Measurements from ENCODE around the gene CFAP74.
"Not testable (repeated sequence)": the region's sequence is repeated elsewhere in the genome, so short reads cannot be mapped to it uniquely, and the experiment has no call there.

CFAP74 gene

DNA sequence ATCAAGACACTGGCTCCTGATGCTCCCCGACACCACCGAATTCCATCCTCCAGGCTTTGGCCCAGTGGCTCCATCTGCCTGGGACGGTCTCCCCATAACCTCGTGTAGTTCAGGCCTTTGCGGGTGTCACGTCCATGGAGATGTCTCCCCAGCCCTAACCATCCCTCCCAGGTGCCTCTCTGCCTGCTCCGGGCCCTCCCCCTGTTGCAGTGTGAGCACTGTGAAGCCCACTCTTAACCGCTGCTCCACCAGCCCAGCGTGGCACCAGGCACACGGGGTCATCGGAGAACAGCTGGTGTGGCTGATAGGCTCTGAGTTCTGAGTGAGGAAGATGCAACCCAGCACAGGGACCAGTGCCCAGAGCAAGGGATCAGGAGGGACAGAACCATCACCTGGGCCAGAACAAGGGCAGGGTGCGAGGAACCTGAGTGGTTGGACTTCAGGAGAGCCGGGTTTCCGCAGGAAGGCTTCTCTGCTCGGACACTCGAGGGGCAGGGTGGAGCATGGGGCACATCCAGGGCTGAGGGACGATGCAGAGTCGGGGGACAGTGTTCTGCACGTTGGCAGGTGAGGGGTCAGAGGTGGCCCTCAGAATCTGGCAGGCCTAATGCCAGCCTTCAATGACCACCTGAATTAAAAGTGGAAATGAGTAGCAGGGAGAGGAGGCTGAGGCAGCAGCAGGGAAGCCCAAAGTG is 110.1 kb downstream of the CFAP74 start:
- H3K27ac ChIP-seq (ENCODE audit: insufficient read depth, low read depth, low read length, poor library complexity, severe bottlenecking): no peak overlapping the region
- H3K4me1 ChIP-seq (ENCODE audit: control insufficient read depth, insufficient read depth, low read length): peaks cover 32% of the 10 kb centered on the region
- no peaks in the 10 kb centered on the region for H3K27me3 ChIP-seq (ENCODE audit: control insufficient read depth, insufficient read depth, low read length, poor library complexity, severe bottlenecking)
- H3K4me3 ChIP-seq (ENCODE audit: insufficient read depth, low read depth, low read length): no peak overlapping the region
- H3K9me3 ChIP-seq (ENCODE audit: control insufficient read depth, low read length): no peaks in the 10 kb centered on the region
- 93 to 94% methylated on average over 19 of the region's 19 CpGs for WGBS, 2 experiments
- H3K36me3 ChIP-seq (ENCODE audit: control insufficient read depth, insufficient read depth, low read length): no peaks in the 10 kb centered on the region

DNA sequence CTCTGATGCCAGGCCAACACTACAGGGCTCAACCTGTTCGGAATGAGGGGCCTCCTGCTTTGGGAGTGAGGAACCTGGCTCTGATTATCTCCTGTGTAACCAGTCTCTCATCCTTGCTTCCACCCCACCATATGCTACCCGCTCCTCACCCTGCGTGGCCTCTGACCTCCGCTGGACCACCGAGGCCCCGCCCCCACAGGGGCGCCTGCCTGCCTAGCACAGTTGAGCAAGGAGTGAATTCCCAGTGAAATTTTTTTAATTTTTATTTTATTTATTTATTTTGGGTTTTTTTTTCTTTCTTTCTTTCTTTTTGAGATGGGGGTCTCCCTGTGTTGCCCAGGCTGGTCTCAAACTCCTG is 110.8 kb downstream of the CFAP74 start:
- H3K9me3 ChIP-seq (ENCODE audit: control insufficient read depth, low read length): no peaks in the 10 kb centered on the region
- no peaks in the 10 kb centered on the region for H3K27me3 ChIP-seq (ENCODE audit: control insufficient read depth, insufficient read depth, low read length, poor library complexity, severe bottlenecking)
- no peak overlapping the region for H3K4me3 ChIP-seq (ENCODE audit: insufficient read depth, low read depth, low read length)
- no peaks in the 10 kb centered on the region for H3K36me3 ChIP-seq (ENCODE audit: control insufficient read depth, insufficient read depth, low read length)
- H3K4me1 ChIP-seq (ENCODE audit: control insufficient read depth, insufficient read depth, low read length): peaks cover 32% of the 10 kb centered on the region
- H3K27ac ChIP-seq (ENCODE audit: insufficient read depth, low read depth, low read length, poor library complexity, severe bottlenecking): no peak overlapping the region
- 86 to 90% methylated on average over 6 to 7 of the region's 7 CpGs for WGBS, 2 experiments

- Histone ChIP-seq H3K4me3 (ENCODE audit: insufficient read depth, low read depth, low read length) (peak overlapping the region; percentile 92), H3K9me3 (ENCODE audit: control insufficient read depth, low read length) (no peaks in the 10 kb centered on the region), H3K4me1 (ENCODE audit: control insufficient read depth, insufficient read depth, low read length) (peaks cover 32% of the 10 kb centered on the region), H3K36me3 (ENCODE audit: control insufficient read depth, insufficient read depth, low read length) (no peaks in the 10 kb centered on the region), H3K27me3 (ENCODE audit: control insufficient read depth, insufficient read depth, low read length, poor library complexity, severe bottlenecking) (no peaks in the 10 kb centered on the region), H3K27ac (ENCODE audit: insufficient read depth, low read depth, low read length, poor library complexity, severe bottlenecking) (no peak overlapping the region)
- 90 to 92% methylated on average over 21 of the region's 21 CpGs for WGBS, 2 experiments
Observed at GRCh38 chr1:1892079-1892762, 111.4 kb downstream of the CFAP74 start.

DNA sequence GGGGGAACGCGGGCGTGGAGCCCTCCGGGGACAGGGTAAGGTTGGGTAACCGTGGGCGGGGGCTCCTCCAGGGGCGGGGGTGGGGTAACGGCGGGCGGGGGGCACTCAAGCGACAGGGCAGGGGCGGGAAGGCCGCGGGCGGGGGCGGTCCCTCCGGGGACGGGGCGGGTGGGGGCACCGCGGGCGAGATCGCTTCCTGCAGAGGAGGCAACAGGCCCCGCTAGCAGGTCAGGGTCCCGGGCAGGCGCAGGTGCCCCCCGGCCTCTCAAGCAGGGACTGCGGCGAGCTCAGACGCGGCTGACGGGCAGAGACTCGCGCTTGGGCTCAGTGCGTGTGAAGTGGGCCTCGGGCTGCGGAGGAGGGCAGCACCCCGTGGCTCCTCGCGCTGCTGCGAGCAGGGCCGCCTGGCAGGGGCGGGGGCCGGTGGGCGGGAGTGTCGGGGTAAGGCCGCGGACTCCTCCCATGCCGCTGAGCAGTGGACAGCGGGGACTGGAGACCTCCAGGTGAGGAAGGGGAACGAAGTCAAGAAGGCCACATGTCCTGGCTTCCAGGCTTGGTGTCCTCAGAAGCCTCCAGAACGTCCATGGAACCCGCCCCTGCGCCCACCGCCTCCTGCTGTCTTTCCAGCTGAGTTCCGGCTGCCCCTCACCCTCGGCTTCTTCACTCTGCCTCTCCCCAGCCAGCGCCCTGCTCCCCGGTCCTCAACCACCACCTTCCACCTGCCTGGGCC is 112.1 kb downstream of the CFAP74 start:
- peaks cover 32% of the 10 kb centered on the region for H3K4me1 ChIP-seq (ENCODE audit: control insufficient read depth, insufficient read depth, low read length)
- 6 to 7% methylated on average over 59 of the region's 59 CpGs for WGBS, 2 experiments
- H3K36me3 ChIP-seq (ENCODE audit: control insufficient read depth, insufficient read depth, low read length): no peaks in the 10 kb centered on the region
- no peaks in the 10 kb centered on the region for H3K9me3 ChIP-seq (ENCODE audit: control insufficient read depth, low read length)
- no peaks in the 10 kb centered on the region for H3K27me3 ChIP-seq (ENCODE audit: control insufficient read depth, insufficient read depth, low read length, poor library complexity, severe bottlenecking)
- peak overlapping the region; percentile 92 for H3K4me3 ChIP-seq (ENCODE audit: insufficient read depth, low read depth, low read length)
- H3K27ac ChIP-seq (ENCODE audit: insufficient read depth, low read depth, low read length, poor library complexity, severe bottlenecking): no peak overlapping the region

DNA sequence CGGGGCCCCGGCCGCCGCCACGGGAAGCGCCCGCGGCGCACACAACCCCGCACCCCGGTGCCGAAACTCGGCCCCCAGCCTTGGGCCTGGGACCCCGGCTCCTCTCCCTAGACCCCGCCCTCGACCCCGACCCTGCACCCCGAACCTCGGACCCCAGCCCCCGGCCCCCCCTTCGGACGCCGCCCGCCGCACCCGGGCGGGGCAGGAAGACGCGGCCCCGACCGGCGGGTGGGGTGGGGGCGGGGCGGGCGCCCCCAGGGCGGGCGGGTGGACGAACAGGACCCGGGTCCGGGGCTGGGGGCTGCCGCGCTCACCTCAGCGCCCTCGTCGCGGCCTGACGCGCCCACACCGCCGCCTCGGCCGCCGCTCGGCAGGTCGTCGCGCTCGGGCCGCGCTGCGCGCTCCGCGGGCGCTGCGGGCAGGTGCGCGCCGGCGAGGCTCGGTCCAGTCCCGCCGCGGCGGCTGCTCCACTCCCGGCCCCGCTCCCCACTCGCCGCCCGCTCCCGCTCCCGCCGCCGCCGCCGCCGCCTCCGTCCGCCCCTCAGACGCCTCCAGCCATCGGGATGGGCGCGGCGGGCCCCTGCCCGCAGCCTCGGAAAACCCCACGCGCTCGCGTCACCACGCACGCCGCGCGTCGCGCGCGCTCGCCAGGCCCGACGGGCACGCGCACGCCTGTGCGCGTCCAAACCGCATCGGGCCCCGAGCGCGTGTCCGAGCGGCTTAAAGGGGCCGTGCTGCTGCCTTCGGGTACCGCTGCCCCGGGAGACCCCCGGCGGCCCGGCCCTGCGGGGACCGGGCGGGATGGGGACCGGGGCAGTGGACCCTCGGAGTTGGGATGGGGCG is 112.9 kb downstream of the CFAP74 start, which contains the start of gene GNB1:
TSS of gene GNB1 (minus strand) at position 582 of the 843 bp plus-strand sequence. CDS start 65,634 bp downstream, outside the sequence.
- 0% methylated on average over 136 to 137 of the region's 137 CpGs for WGBS, 2 experiments
- Histone ChIP-seq H3K27ac (ENCODE audit: insufficient read depth, low read depth, low read length, poor library complexity, severe bottlenecking) (peak within 1 kb of the TSS; percentile 78), H3K4me1 (ENCODE audit: control insufficient read depth, insufficient read depth, low read length) (peaks cover 30% of the 10 kb centered on the region), H3K36me3 (ENCODE audit: control insufficient read depth, insufficient read depth, low read length) (no peaks in the 10 kb centered on the region), H3K4me3 (ENCODE audit: insufficient read depth, low read depth, low read length) (peak within 1 kb of the TSS; percentile 92), H3K9me3 (ENCODE audit: control insufficient read depth, low read length) (no peaks in the 10 kb centered on the region), H3K27me3 (ENCODE audit: control insufficient read depth, insufficient read depth, low read length, poor library complexity, severe bottlenecking) (no peaks in the 10 kb centered on the region)

DNA sequence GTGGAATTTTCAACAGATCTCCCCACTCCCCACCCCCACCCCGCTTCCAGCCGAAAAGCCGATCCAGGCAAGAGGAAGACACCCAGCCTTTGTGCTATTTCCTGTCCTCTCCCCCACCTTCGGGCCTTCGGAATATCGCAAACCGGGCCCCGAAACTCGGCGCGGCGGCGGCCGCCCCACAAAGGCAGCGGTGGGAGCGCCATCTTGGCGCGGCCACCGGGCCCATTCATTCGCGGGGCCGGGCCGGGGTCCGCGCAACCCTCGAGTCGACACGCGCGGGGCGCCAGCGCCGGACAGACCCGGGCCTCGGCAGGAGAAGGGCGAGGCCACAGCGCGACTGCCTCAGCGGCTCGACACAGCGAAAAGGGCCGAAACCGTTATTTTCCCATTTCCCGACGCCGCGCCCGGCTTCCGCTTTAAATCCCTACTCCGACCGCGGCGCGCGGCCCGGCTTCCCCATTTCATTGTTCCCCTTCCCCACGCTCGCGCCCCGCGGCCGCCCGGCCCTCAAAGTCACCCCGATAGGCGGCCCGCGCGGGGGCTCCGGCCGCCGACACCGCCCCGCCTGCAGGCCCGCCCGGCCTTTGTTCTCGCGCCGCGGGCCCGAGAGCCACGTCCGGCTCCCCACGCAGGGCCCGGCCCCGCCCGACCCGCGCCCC is 113.6 kb downstream of the CFAP74 start:
- peak overlapping the region; percentile 92 for H3K4me3 ChIP-seq (ENCODE audit: insufficient read depth, low read depth, low read length)
- H3K27me3 ChIP-seq (ENCODE audit: control insufficient read depth, insufficient read depth, low read length, poor library complexity, severe bottlenecking): no peaks in the 10 kb centered on the region
- H3K27ac ChIP-seq (ENCODE audit: insufficient read depth, low read depth, low read length, poor library complexity, severe bottlenecking): peak overlapping the region; percentile 78
- H3K4me1 ChIP-seq (ENCODE audit: control insufficient read depth, insufficient read depth, low read length): peaks cover 23% of the 10 kb centered on the region
- WGBS, 2 experiments: 0% methylated on average over 88 of the region's 88 CpGs
- no peaks in the 10 kb centered on the region for H3K9me3 ChIP-seq (ENCODE audit: control insufficient read depth, low read length)
- no peaks in the 10 kb centered on the region for H3K36me3 ChIP-seq (ENCODE audit: control insufficient read depth, insufficient read depth, low read length)

- H3K36me3 ChIP-seq (ENCODE audit: control insufficient read depth, insufficient read depth, low read length): no peaks in the 10 kb centered on the region
- peak overlapping the region; percentile 78 for H3K27ac ChIP-seq (ENCODE audit: insufficient read depth, low read depth, low read length, poor library complexity, severe bottlenecking)
- H3K9me3 ChIP-seq (ENCODE audit: control insufficient read depth, low read length): no peaks in the 10 kb centered on the region
- peaks cover 15% of the 10 kb centered on the region for H3K4me1 ChIP-seq (ENCODE audit: control insufficient read depth, insufficient read depth, low read length)
- H3K4me3 ChIP-seq (ENCODE audit: insufficient read depth, low read depth, low read length): peak overlapping the region; percentile 92
- 27 to 29% methylated on average over 9 of the region's 9 CpGs for WGBS, 2 experiments
- H3K27me3 ChIP-seq (ENCODE audit: control insufficient read depth, insufficient read depth, low read length, poor library complexity, severe bottlenecking): no peaks in the 10 kb centered on the region
Observed at GRCh38 chr1:1889090-1889750, 114.4 kb downstream of the CFAP74 start.

DNA sequence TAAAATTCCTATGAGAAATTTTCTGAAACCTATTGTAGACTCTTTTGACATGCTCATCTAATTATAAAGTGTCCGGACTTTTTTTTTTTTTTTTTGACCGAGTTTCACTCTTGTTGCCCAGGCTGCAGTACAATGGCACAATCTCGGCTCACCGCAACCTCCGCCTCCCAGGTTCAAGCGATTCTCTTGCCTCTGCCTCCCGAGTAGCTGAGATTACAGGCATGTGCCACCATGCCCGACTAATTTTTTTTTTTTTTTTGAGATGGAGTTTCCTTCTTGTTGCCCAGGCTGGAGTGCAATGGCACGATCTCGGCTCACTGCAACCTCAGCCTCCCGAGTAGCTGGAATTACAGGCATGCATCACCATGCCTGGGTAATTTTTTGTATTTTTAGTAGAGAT is 119.7 kb downstream of the CFAP74 start:
- not testable (repeated sequence) for H3K36me3 ChIP-seq (ENCODE audit: control insufficient read depth, insufficient read depth, low read length); H3K27me3 ChIP-seq (ENCODE audit: control insufficient read depth, insufficient read depth, low read length, poor library complexity, severe bottlenecking); H3K27ac ChIP-seq (ENCODE audit: insufficient read depth, low read depth, low read length, poor library complexity, severe bottlenecking); H3K4me3 ChIP-seq (ENCODE audit: insufficient read depth, low read depth, low read length); H3K9me3 ChIP-seq (ENCODE audit: control insufficient read depth, low read length); H3K4me1 ChIP-seq (ENCODE audit: control insufficient read depth, insufficient read depth, low read length)
- 91% methylated on average over 11 of the region's 11 CpGs for WGBS, 2 experiments

Data from ectodermal cell (in vitro differentiated cells).